Measurements from ENCODE around the gene RAD9A.

RAD9A gene

DNA sequence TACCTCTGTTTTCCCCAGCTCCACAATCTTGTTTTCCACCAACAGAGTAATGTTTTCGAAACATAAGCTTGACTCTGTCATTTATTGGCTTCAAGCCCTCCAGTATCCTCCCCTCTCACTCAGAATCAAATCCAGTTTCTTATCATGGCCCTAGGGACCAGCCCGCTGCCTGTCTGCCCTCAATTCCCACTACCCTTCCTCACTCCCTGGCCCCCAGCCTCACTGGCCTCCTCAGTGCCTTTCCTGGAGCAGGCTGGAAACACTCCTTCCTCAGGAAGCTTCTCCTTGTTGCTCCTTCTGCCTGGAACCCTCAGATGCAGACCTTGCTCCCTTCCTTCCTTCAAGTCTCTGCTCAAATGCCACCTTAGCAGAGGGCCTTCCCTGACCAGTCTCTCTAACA, 42.3 kb upstream of the RAD9A start:
- H3K27ac ChIP-seq: no peak overlapping the region
- no peak for TF ChIP-seq ZFX (IDR thresholded peaks at IDR 0.05)
- TF ChIP-seq CTCF (conservative IDR thresholded peaks at IDR 0.05): no peak

DNA sequence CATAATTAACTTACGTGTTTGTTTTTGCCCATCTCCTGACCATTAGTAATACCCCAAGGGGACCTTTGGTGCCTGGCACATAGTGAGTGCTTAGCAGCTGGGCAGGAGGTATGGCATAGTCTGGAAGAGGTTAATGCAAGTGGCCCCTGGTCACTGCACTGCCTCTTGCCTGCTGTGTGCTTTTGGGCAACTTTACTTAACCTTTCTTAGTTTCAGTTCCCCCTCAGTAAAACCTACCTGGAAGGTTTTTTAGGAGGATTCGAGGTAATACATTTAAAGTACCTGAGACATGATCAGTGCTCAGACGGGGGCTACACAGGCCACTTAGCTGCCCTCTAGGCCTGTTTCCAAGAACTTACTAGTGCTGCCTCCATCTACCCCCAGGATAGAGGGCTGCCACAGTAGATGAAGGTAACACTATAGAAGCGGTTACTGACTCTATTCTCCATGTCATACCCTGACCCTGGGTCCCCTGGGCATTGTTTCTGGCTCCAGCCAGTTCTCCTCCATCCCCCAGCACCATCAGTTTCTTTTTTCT, 41.8 kb upstream of the RAD9A start:
- no peak for TF ChIP-seq ZFX (IDR thresholded peaks at IDR 0.05)
- TF ChIP-seq CTCF (conservative IDR thresholded peaks at IDR 0.05): no peak
- no peak overlapping the region for H3K27ac ChIP-seq

DNA sequence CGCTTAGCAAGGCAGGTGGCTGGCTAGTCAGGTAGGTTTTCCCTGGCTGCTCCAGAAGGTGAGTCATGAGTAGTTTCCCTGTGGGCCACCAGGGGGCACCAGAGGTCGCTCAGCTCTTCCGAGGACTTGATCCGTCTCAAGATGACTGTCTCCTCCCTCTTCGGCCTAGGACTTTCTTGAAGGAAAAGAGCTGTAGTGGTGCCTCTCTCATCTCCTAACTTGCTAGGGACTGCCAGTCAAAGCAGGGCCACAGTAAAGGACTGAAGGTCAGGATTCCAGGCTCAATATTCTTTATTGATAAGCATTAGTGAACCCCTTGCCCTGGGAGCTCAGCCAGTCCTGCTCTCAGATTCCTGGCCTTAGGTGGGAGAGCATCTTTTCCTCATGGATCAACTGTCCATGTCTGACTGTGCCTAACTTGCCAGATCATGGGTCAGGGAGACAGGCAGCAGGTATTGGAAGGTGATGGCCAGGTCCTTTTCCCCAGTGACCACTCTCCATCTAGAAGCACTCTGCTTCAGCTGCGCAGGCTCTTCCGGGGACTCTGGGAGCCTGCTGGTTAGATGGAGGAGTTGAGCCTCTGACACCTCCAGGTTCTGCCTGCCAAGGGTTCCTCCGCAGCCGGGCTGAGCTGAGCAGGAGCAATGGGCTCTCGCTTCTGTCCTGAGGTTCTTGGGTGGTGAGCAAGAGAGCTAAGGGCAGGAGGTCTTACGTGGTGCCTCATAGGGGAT, 40.3 kb upstream of the RAD9A start:
- 0 out of 2 replicates have a peak overlapping the region, but pooled peaks have one; percentile 16 for H3K27ac ChIP-seq
- peak; percentile 97 for TF ChIP-seq CTCF (conservative IDR thresholded peaks at IDR 0.05)
- TF ChIP-seq ZFX (IDR thresholded peaks at IDR 0.05): no peak

DNA sequence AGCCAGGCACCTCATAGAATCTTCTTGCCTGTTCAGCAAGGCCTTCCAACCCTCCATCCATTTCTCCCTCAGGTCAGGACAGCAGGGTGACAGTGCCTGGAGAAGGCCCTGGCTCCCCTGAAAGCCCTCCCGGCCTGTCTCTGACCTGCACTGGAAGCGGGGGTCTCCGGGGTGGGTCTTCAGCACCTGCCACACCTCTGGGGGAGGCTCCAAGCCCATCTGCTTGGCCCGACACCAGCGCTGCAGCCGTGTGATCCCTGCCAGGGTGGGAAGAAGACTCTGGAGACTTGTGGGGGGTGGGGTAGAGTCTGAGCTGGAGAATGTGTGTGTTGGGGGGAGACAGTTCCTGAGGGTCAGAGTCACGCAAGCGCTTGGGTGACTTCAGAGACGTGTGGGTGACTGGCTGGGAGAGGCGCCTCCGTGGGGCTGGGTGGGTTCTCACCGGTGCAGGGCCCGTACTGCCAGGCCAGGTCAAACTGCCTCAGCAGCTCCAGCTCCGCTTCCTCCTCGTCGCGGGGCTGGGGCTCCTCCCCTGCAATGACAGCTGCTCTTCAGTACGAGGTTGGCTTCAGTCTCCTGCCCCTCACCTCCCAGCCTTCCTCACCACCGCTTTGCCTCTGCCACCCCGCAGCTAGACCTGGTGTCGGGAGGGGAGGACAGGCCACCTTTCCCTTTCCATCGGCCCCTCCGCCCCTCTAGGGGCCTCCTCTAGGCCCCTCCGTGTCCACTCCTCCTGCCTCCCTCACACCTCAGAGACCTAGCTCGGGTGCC, 39.1 kb upstream of the RAD9A start:
- H3K27ac ChIP-seq: peak overlapping the region; percentile 91
- TF ChIP-seq ZFX (IDR thresholded peaks at IDR 0.05) (peak; percentile 19; the same call in 1 of the 2 replicates), CTCF (conservative IDR thresholded peaks at IDR 0.05) (no peak)

GRCh38 chr11:67353317-67354074, 38.3 kb upstream of the RAD9A start, which contains the start of gene POLD4:
TSS of gene POLD4 (minus strand) at chr11:67353546. CDS start at chr11:67353399, 147 bp downstream.
- H3K27ac ChIP-seq: peak within 1 kb of the TSS; percentile 91
- no peak for TF ChIP-seq CTCF (conservative IDR thresholded peaks at IDR 0.05)
- no peak for TF ChIP-seq ZFX (IDR thresholded peaks at IDR 0.05)

DNA sequence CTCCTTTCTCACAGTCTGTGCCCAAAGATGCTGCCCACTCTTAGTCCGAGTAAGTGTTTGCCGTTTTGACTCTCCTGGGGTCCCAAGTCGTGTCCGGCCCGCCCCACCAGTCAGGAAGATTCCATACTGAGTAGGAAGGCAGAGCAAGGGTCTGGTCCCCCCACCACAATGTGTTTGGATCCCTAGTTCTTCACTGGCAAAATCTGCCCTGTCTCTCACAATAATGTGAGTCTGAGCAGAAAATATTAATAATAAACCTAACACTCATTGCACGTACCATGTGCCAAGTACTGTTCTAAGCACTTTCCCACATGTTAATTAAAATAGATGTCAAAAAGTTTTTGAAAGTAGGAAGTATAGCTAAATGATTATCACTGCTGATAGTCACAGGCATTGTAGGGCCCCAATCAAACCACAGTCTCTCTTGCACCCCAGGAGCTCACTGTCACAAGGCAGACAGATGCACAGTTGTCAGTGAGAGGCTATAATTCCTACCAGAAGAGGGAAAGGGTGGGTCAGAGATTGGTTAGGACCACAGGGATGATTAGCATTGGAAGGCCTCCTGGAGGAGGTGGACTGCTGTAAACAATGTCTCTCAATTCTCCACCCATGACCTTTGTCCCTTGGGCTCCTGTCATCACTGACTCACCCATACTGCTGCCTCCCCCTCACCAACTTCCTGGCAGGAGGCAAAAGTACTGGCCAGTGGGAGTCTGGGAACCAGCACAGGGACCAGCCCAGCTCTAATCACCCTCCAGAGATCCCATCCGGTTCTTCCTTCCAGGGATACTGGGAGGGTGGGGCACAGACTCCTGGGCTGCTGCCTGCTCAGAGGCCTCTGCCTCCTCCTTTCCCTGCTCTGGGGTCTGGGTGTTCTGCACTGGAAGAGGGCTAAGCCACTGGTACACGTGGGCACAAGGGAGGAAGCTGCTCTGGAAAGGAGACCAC, 37.4 kb upstream of the RAD9A start:
- TF ChIP-seq ZFX (IDR thresholded peaks at IDR 0.05) (no peak), CTCF (conservative IDR thresholded peaks at IDR 0.05) (no peak)
- peak overlapping the region; percentile 91 for H3K27ac ChIP-seq

Data from C4-2B (cell line).